ENCODE results near the gene TFB2M. TPM values are rescaled to one million over a fixed set of nuclear protein-coding genes. Genes with fewer than 3 reads are reported as not detected.

Gene TFB2M
- total and polyA plus RNA-seq, 10 of the 15 experiments (the other 5 are each of a cell fraction or from before 2014, with no cell fraction given): 25.2 to 66.0 (median 36.1) TPM

GRCh38 chr1:246511203-246511602, 54.9 kb downstream of the TFB2M start (continued):
- TF ChIP-seq MLLT1 (IDR thresholded peaks at IDR 0.05): no peak
- no peak for TF ChIP-seq ZBTB33 (IDR thresholded peaks at IDR 0.05)
- no peak for TF ChIP-seq SUZ12 (IDR thresholded peaks at IDR 0.05; ENCODE audit: unreplicated experiment)
- no peak for TF ChIP-seq MTA3 (IDR thresholded peaks at IDR 0.05; ENCODE audit: borderline replicate concordance, low read length)
- TF ChIP-seq JUND (IDR thresholded peaks at IDR 0.05; ENCODE audit: low read depth, low read length): no peak
- no peak for TF ChIP-seq SMARCA5 (IDR thresholded peaks at IDR 0.05)
- TF ChIP-seq ZNF207 (IDR thresholded peaks at IDR 0.05; ENCODE audit: borderline replicate concordance): no peak

- FAIRE-seq: no peak
- no peaks in the 10 kb centered on the region for H4K20me1 ChIP-seq (ENCODE audit: control insufficient read depth, insufficient read depth)
- TF ChIP-seq POLR2AphosphoS5 (IDR thresholded peaks at IDR 0.05; ENCODE audit: low read length) (no peak), NBN (IDR thresholded peaks at IDR 0.05) (no peak), ELK1 (IDR thresholded peaks at IDR 0.05; ENCODE audit: low read depth, low read length) (no peak), NR2C2 (IDR thresholded peaks at IDR 0.05; ENCODE audit: borderline replicate concordance, control insufficient read depth, insufficient read length, low read depth) (no peak), SP1 (IDR thresholded peaks at IDR 0.05; ENCODE audit: low read depth, low read length) (no peak), RBBP5 (conservative IDR thresholded peaks at IDR 0.05) (no peak), SMAD5 (IDR thresholded peaks at IDR 0.05; ENCODE audit: low read depth) (no peak), HDAC6 (IDR thresholded peaks at IDR 0.05; ENCODE audit: unreplicated experiment) (no peak), JUNB (IDR thresholded peaks at IDR 0.05) (no peak), HDGF (IDR thresholded peaks at IDR 0.05) (no peak)
Observed at GRCh38 chr1:246510147-246511030, 55.7 kb downstream of the TFB2M start.

More at GRCh38 chr1:246510147-246511030, 55.7 kb downstream of the TFB2M start:
- H2AFZ ChIP-seq (ENCODE audit: control insufficient read depth, low read depth, low read length): no peak overlapping the region
- ATAC-seq: no peak
- no TSS peak for BruUV-seq (replicated peaks)
- H3K79me2 ChIP-seq (ENCODE audit: control insufficient read depth, insufficient read depth, low read length): peaks cover 9% of the 10 kb centered on the region
- peaks cover 7% of the 10 kb centered on the region; the same call in 2 of the 3 replicates for H3K9me3 ChIP-seq (replicated peaks; ENCODE audit: control insufficient read depth, insufficient read depth, low read length)
- intact Hi-C loops (cut with micrococcal nuclease; ENCODE audit: unreplicated experiment) (no loop called here), in situ Hi-C loops (cut with MboI) (no loop called here)
- POLR2A ChIA-PET: no interaction called here
- H3K4me1 ChIP-seq (ENCODE audit: control insufficient read depth, insufficient read depth, low read length): peaks cover 4% of the 10 kb centered on the region; the same call in 1 of the 2 replicates
- SMC1A ChIA-PET (ENCODE audit: uncharacterized antibody, unreplicated experiment): no interaction called here
- CTCF ChIA-PET: no interaction called here
- no peaks in the 10 kb centered on the region for H3K27me3 ChIP-seq (replicated peaks in 1 of 2; ENCODE audit: control insufficient read depth in 2 of 2, insufficient read depth in 2 of 2, low read length in 1 of 2)
- no peaks in the 10 kb centered on the region for H3K36me3 ChIP-seq (ENCODE audit: control insufficient read depth in 2 of 2, insufficient read depth in 2 of 2, low read length in 1 of 2)
- DNase-seq (ENCODE audit: low read depth, low spot score): no peak
- RAD21 ChIA-PET (ENCODE audit: unreplicated experiment): no interaction called here
- no peak overlapping the region for H3K9ac ChIP-seq (ENCODE audit: control insufficient read depth, insufficient read depth, low read length)
- no peak overlapping the region for H3K4me3 ChIP-seq
- no peak overlapping the region for H3K27ac ChIP-seq (ENCODE audit: control insufficient read depth, insufficient read depth)
- no peak overlapping the region for H3K4me2 ChIP-seq (ENCODE audit: control insufficient read depth, insufficient read depth)
- 42% methylated on average over 12 of the region's 13 CpGs for WGBS (ENCODE audit: insufficient coverage, insufficient replicate concordance, low lambda C conversion rate, missing lambda C conversion rate)
